ENCODE measurements around the gene CDK18.

The CDK18 gene

GRCh38 chr1:205568469-205569361 is 64.2 kb downstream of the CDK18 start:
- no peak for DNase-seq (ENCODE audit: low read depth in 3 of 3, low spot score in 1 of 3)

- DNase-seq (ENCODE audit: low read depth in 3 of 3, low spot score in 1 of 3), result no peak
Observed at GRCh38 chr1:205569411-205570172, 65.1 kb downstream of the CDK18 start.

- no peak for DNase-seq (ENCODE audit: low read depth in 3 of 3, low spot score in 1 of 3)
Observed at GRCh38 chr1:205570173-205570501, 65.7 kb downstream of the CDK18 start.

GRCh38 chr1:205570796-205571537 is 66.5 kb downstream of the CDK18 start:
- DNase-seq (ENCODE audit: low read depth in 3 of 3, low spot score in 1 of 3), result no peak

GRCh38 chr1:205571747-205572146 is 67.3 kb downstream of the CDK18 start:
- DNase-seq (ENCODE audit: low read depth in 3 of 3, low spot score in 1 of 3), result no peak

GRCh38 chr1:205572421-205572820 is 68.0 kb downstream of the CDK18 start:
- DNase-seq (ENCODE audit: low read depth in 3 of 3, low spot score in 1 of 3), result no peak

GRCh38 chr1:205575294-205575885 is 70.9 kb downstream of the CDK18 start:
- DNase-seq (ENCODE audit: low read depth in 3 of 3, low spot score in 1 of 3), result no peak

- no peak for DNase-seq (ENCODE audit: low read depth in 3 of 3, low spot score in 1 of 3)
Observed at GRCh38 chr1:205576011-205576410, 71.5 kb downstream of the CDK18 start.

- DNase-seq (ENCODE audit: low read depth in 3 of 3, low spot score in 1 of 3), result no peak
Observed at GRCh38 chr1:205576805-205577761, 72.6 kb downstream of the CDK18 start.

GRCh38 chr1:205577874-205578658 is 73.6 kb downstream of the CDK18 start:
- no peak for DNase-seq (ENCODE audit: low read depth in 3 of 3, low spot score in 1 of 3)

- DNase-seq (ENCODE audit: low read depth in 3 of 3, low spot score in 1 of 3), result no peak
Observed at GRCh38 chr1:205578780-205579571, 74.5 kb downstream of the CDK18 start.

GRCh38 chr1:205579711-205580110 is 75.2 kb downstream of the CDK18 start:
- DNase-seq (ENCODE audit: low read depth in 3 of 3, low spot score in 1 of 3), result no peak

- DNase-seq (ENCODE audit: low read depth in 3 of 3, low spot score in 1 of 3), result no peak
Observed at GRCh38 chr1:205580140-205580922, 75.9 kb downstream of the CDK18 start.

GRCh38 chr1:205580923-205581180 is 76.4 kb downstream of the CDK18 start:
- no peak for DNase-seq (ENCODE audit: low read depth in 3 of 3, low spot score in 1 of 3)

- no peak for DNase-seq (ENCODE audit: low read depth in 3 of 3, low spot score in 1 of 3)
Observed at GRCh38 chr1:205581321-205581980, 77.0 kb downstream of the CDK18 start.

- no peak for DNase-seq (ENCODE audit: low read depth in 3 of 3, low spot score in 1 of 3)
Observed at GRCh38 chr1:205582046-205582445, 77.6 kb downstream of the CDK18 start.

Data from stimulated activated CD4-positive, alpha-beta T cell treated with anti-CD3 and anti-CD28 coated beads, TNF-alpha, amount 100 ng/mL, for 1 hour (primary cell).